CD4-positive, alpha-beta T cell treated with Interleukin-4 for 4 hours (primary cell): ENCODE data around the gene ANXA5.
A peak's percentile ranks its signal among the peaks of the same experiment; 100 is the strongest.

Experiments used
- DNase-seq: peaks from one replicate; pipeline ENCODE4 v3.0.0-alpha.2; 2020

The ANXA5 gene

DNA sequence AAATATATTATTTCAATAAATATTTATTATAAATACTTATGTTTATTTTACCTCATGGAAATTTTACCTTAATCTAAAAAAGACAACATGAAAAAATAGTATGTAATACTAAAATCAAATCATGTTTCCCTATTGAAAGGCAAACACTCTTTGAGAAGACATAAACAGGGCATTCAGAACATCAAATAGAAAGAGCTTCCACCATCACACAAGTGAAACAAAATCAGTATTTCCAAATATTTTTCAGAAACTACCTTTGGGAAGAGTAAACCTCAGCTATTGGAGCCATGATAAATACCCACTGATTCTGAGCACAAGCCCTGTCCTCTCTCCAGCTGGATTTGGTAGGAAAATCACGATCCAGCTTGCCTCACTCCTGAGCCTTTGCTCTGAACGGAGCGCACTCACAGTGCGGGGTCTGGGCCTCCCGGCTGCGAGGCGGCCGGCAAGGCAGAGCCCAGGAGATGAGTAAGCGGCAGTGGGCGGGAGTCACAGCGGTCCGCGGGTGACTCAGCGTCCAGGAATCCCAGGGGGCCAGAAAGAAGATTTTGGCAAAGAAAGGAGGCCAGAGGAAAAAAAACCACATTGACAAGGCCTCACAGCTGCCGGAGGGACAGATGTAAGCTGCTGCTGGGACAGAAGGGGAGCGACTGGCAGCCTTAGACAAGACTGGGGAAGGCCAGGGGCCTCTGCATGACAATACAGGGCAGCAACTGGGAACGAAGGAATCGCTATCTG, 14.7 kb upstream of the ANXA5 start:
- DNase-seq: no peak

- no peak for DNase-seq
Measured at GRCh38 chr4:121709766-121710405, 13.1 kb upstream of the ANXA5 start.

GRCh38 chr4:121707344-121707743, 10.6 kb upstream of the ANXA5 start:
- DNase-seq: no peak

- peak; percentile 70 for DNase-seq
Measured at GRCh38 chr4:121706595-121707021, 9.8 kb upstream of the ANXA5 start.

- no peak for DNase-seq
Measured at GRCh38 chr4:121705521-121705920, 8.7 kb upstream of the ANXA5 start.

- no peak for DNase-seq
Measured at GRCh38 chr4:121702136-121702535, 5.4 kb upstream of the ANXA5 start.

- no peak for DNase-seq
Measured at GRCh38 chr4:121701263-121701662, 4.5 kb upstream of the ANXA5 start.

GRCh38 chr4:121698236-121698671, 1.5 kb upstream of the ANXA5 start:
- no peak for DNase-seq

- DNase-seq: peak; percentile 10
Measured at GRCh38 chr4:121697564-121697963, 784 bp upstream of the ANXA5 start.

- DNase-seq: peak; percentile 71
Measured at GRCh38 chr4:121696170-121696580, 605 bp downstream of the ANXA5 start.

DNA sequence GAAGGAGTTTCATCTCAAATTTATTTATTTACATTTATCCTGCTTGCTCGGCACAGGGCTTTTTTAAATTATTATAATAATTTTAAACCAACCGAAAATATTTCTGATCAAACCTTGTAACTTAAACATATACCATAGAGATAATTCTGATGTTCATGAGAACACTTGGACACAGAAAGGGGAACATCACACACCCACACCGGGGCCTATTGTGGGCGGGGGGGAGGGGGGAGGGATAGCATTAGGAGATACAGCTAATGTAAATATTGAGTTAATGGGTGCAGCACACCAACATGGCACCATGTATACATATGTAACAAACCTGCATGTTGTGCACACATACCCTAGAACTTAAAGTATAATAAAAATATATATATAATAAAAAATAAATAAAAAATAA, 2.9 kb downstream of the ANXA5 start:
- DNase-seq: no peak

- DNase-seq: no peak
Measured at GRCh38 chr4:121693450-121693849, 3.3 kb downstream of the ANXA5 start.

DNA sequence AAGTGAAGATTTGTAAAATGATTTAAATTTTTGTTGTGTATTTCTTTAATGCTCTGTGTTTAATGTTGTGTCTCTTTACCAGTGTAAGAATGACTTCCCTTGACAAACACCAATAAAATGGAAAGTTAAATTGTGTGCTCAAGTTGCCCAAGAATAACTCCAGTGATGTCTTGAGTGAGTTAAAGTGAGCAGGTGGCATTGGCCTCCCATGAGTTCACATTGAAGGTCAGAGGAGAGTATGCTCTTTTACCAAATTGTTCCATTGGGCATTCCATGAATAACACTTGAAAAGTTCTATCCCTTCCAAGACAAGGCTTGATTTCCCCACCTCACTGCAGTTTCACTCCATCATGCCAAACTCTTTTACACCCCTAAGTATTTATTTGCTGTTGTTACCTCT, 4.5 kb downstream of the ANXA5 start:
- DNase-seq: no peak

DNA sequence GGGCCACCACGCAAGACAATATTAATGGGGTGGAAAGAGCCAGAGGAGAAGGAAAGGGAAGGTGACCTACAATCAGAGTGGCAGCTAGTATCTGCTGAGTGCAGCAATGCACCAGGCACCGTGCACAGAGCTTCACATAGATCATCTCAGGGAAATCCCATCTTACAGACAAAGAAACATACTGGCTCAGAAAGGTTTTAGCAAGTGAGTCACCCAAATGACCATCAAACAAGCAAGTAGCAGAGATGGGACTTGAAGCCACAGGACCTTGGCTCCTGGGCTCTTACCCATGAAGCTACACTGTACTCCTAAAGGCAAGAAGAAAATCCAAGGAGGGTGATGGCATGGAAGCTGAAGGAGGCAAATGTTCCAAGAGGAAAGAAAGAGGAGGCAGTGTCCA, 6.8 kb downstream of the ANXA5 start:
- no peak for DNase-seq

- DNase-seq: no peak
Measured at GRCh38 chr4:121688701-121689100, 8.1 kb downstream of the ANXA5 start.

DNA sequence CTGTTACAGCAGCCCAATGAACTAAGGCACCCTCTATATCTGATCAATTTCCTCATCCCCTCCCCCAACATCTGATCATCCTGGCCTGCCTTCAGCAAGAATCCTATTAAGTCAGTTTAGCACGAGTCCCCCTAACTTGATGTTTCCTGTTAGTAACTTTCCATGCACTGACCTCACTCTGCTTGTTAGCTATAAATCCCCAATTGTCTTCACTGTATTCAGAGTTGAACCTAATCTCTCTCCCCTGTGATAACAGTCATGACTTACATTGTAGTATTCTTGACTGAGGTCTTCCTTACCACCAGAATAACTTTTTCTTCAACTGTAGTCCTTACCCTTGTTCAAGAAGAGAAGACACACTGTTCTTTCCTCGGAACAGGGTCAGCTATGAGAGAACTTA, 8.5 kb downstream of the ANXA5 start:
- no peak for DNase-seq

- no peak for DNase-seq
Measured at GRCh38 chr4:121686255-121686654, 10.5 kb downstream of the ANXA5 start.

GRCh38 chr4:121685257-121685656, 11.5 kb downstream of the ANXA5 start:
- DNase-seq: no peak

DNA sequence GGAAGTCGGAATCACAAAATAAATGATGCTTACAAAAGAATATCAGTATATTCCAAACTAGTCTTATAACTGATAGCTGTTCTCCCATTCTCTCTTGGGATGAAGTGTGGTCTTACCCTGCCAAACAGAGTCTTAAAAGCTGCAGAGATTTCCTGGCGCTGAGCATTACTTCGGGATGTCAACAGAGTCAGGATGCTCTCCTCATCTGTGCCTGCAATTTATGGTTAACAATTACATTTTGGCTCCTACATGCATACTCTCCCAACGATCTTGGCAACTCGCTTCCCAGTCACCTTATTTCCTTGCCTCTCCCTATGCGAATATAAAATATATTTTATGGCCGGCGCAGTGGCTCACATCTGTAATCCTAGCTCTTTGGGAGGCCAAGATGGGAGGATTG, 12.2 kb downstream of the ANXA5 start:
- DNase-seq: no peak

DNA sequence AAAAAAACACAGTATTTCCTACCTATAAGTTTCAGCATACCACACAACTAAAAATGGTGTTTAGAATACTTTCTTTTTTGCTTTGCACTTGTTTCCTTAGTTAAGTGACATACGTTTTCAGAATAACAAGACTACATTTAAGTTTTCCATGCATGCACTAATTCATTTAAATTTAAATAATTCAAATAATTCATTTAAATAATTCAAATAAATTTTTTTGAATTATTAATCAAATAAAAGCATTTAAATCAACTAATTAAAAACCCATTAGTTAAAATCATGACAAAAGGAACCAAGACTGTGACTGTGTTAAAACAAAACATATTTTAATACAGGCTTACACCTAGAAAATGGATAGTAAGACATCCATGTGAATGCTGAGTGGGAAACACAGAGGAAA, 12.8 kb downstream of the ANXA5 start:
- no peak for DNase-seq

GRCh38 chr4:121680571-121680970, 16.2 kb downstream of the ANXA5 start:
- DNase-seq: no peak

DNA sequence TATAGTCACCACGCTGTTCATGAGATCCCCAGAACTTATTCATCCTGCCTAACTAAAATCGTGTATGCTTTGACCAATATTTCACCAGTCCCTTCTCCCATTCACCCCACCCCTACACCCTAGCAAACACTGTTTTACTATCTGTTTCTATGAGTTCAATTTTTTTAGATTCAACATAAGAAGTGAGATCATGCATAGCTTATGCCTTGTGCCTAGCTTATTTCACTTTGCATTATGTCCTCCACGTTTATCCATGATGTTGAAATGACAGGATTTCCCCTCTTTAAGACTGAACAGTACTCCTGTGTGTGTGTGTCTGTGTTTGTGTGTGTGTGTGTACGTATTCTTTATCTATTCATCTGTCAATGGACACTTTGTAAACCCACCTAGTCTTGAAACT, 16.8 kb downstream of the ANXA5 start:
- DNase-seq: no peak

DNA sequence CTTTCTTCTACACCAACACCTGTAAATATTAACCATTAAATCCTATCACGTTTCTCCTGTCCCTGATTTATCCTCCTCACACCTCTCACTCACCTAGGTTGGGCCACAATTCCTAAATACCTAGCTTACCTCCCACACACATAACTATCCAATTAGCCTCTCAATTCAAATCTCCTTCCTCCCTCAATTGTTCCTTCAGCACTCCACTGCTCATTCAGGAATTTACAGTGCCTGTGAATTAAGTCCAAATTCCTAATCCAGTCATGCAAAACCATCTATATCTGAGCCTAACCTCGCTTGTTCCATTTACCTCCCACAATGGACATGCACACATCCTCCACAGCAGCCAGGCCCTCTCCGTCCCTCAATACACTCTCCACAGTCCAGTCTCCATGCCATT, 17.5 kb downstream of the ANXA5 start:
- DNase-seq: no peak

DNA sequence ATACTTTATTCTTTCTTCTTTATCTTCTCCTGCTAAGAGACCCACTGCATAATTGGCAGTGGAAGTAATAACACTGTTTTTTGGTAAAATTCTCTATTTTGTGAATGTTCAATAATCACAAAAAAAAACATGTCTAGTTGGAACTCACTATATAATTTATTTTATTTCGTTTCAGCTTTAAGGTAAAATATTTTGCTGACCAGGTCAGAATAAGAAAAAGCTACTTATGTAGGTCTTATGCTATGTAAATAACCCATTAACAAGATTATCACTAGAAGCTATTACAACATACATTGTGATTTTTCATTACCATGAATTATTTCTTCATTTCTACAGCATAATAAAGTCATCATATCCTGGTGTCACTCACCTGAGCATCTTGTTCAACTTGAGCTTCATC, 19.3 kb downstream of the ANXA5 start:
- no peak for DNase-seq
